WTC11 (cell line): ENCODE results near the gene DPP10.

Experiments used
- CREB1 ChIP-seq: sonication (generic); formaldehyde crosslinking; IDR thresholded peaks from 2 replicates; pipeline ENCODE4 v1.8.0; 2023; ENCODE audit warnings: mild to moderate bottlenecking, missing genetic modification reagents
- E2F4 ChIP-seq: sonication (generic); formaldehyde crosslinking; IDR thresholded peaks from 2 replicates; pipeline ENCODE4 v1.8.1; 2022; ENCODE audit warnings: low read depth, mild to moderate bottlenecking, moderate library complexity, missing genetic modification reagents, borderline replicate concordance
- NFYB ChIP-seq: sonication (generic); formaldehyde crosslinking; conservative IDR thresholded peaks from 2 replicates; pipeline ENCODE4 v1.8.0; 2022; ENCODE audit warnings: low read depth, missing genetic modification reagents
- NR2C2 ChIP-seq: sonication (generic); formaldehyde crosslinking; IDR thresholded peaks from 2 replicates; pipeline ENCODE4 v1.8.0; 2022; ENCODE audit warnings: mild to moderate bottlenecking, missing genetic modification reagents
- SP1 ChIP-seq: sonication (generic); formaldehyde crosslinking; conservative IDR thresholded peaks from 2 replicates; pipeline ENCODE4 v1.8.1; 2022; ENCODE audit warnings: missing genetic modification reagents
- TEAD4 ChIP-seq: sonication (generic); formaldehyde crosslinking; IDR thresholded peaks from 2 replicates; pipeline ENCODE4 v1.8.0; 2022; ENCODE audit warnings: mild to moderate bottlenecking, missing genetic modification reagents
- TF ChIP-seq, protein P1 (sequence below): sonication (generic); formaldehyde crosslinking; IDR thresholded peaks from 2 replicates; pipeline ENCODE4 v1.8.1; 2022; ENCODE audit warnings: low read depth, missing genetic modification reagents, borderline replicate concordance
- TF ChIP-seq, protein P2 (sequence below): fragments of 200-600 bp; IDR thresholded peaks from 2 replicates; pipeline ENCODE4 v1.8.0; 2022; ENCODE audit warnings: antibody characterized with exemption
- TF ChIP-seq, protein P3 (sequence below): sonication (generic); formaldehyde crosslinking; IDR thresholded peaks from 2 replicates; pipeline ENCODE4 v1.8.0; 2022; ENCODE audit warnings: mild to moderate bottlenecking, missing genetic modification reagents
- TF ChIP-seq, protein P4 (sequence below): sonication (generic); formaldehyde crosslinking; IDR thresholded peaks from 2 replicates; pipeline ENCODE4 v1.8.1; 2023; ENCODE audit warnings: mild to moderate bottlenecking, missing genetic modification reagents, moderate library complexity
- TF ChIP-seq, protein P5 (sequence below): sonication (generic); formaldehyde crosslinking; IDR thresholded peaks from 2 replicates; pipeline ENCODE4 v1.8.0; 2022; ENCODE audit warnings: mild to moderate bottlenecking, missing genetic modification reagents

DNA sequence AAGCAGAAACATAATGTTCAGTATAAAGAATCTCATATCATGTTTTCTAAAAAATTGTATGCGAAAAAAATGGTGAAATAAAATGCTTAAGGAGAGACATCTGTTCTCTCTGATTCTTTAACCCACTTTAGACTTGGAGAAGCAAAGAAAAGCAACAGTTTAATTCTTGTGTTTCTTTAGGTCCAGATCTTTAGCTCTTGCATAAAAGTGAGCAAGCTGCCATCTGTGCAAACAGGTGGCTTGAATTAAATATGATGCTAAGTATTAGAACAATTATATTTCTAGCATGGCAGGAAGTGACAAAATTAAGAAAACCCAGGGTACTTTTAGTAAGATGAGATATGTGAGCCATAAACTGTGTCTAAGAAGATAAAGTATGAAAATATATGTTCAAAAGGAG lies 1038.3 kb downstream of the DPP10 start:
- TF ChIP-seq, protein P1, sequence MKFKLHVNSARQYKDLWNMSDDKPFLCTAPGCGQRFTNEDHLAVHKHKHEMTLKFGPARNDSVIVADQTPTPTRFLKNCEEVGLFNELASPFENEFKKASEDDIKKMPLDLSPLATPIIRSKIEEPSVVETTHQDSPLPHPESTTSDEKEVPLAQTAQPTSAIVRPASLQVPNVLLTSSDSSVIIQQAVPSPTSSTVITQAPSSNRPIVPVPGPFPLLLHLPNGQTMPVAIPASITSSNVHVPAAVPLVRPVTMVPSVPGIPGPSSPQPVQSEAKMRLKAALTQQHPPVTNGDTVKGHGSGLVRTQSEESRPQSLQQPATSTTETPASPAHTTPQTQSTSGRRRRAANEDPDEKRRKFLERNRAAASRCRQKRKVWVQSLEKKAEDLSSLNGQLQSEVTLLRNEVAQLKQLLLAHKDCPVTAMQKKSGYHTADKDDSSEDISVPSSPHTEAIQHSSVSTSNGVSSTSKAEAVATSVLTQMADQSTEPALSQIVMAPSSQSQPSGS: no peak
- TF ChIP-seq NR2C2 (no peak), E2F4 (CRISPR knock-in tag) (no peak), NFYB (CRISPR knock-in tag) (no peak), CREB1 (CRISPR knock-in tag) (no peak), SP1 (CRISPR knock-in tag) (no peak), TEAD4 (CRISPR knock-in tag) (no peak)
- TF ChIP-seq, protein P2, sequence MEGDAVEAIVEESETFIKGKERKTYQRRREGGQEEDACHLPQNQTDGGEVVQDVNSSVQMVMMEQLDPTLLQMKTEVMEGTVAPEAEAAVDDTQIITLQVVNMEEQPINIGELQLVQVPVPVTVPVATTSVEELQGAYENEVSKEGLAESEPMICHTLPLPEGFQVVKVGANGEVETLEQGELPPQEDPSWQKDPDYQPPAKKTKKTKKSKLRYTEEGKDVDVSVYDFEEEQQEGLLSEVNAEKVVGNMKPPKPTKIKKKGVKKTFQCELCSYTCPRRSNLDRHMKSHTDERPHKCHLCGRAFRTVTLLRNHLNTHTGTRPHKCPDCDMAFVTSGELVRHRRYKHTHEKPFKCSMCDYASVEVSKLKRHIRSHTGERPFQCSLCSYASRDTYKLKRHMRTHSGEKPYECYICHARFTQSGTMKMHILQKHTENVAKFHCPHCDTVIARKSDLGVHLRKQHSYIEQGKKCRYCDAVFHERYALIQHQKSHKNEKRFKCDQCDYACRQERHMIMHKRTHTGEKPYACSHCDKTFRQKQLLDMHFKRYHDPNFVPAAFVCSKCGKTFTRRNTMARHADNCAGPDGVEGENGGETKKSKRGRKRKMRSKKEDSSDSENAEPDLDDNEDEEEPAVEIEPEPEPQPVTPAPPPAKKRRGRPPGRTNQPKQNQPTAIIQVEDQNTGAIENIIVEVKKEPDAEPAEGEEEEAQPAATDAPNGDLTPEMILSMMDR: no peak
- TF ChIP-seq, protein P3, sequence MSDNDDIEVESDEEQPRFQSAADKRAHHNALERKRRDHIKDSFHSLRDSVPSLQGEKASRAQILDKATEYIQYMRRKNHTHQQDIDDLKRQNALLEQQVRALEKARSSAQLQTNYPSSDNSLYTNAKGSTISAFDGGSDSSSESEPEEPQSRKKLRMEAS (CRISPR knock-in tag): no peak
- TF ChIP-seq, protein P4, sequence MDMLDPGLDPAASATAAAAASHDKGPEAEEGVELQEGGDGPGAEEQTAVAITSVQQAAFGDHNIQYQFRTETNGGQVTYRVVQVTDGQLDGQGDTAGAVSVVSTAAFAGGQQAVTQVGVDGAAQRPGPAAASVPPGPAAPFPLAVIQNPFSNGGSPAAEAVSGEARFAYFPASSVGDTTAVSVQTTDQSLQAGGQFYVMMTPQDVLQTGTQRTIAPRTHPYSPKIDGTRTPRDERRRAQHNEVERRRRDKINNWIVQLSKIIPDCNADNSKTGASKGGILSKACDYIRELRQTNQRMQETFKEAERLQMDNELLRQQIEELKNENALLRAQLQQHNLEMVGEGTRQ (CRISPR knock-in tag): no peak
- TF ChIP-seq, protein P5, sequence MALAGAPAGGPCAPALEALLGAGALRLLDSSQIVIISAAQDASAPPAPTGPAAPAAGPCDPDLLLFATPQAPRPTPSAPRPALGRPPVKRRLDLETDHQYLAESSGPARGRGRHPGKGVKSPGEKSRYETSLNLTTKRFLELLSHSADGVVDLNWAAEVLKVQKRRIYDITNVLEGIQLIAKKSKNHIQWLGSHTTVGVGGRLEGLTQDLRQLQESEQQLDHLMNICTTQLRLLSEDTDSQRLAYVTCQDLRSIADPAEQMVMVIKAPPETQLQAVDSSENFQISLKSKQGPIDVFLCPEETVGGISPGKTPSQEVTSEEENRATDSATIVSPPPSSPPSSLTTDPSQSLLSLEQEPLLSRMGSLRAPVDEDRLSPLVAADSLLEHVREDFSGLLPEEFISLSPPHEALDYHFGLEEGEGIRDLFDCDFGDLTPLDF (CRISPR knock-in tag): no peak
